NCI-H128 (cell line): Measurements from ENCODE around the gene TINAG.
"Not testable (repeated sequence)": the region's sequence is repeated elsewhere in the genome, so short reads cannot be mapped to it uniquely, and the experiment has no call there.

ENCODE experiments used
- DNase-seq: peaks from one replicate; lab custom pipeline; 2025; ENCODE audit not compliant: unreplicated experiment; lab: John Stamatoyannopoulos, UW

Gene TINAG

GRCh38 chr6:54307439-54307910, 766 bp upstream of the TINAG start:
- no peak for DNase-seq

- no peak for DNase-seq
Measured at GRCh38 chr6:54308986-54309315, 710 bp downstream of the TINAG start.

GRCh38 chr6:54310377-54311152, 2.3 kb downstream of the TINAG start:
- DNase-seq = no peak

- DNase-seq = no peak
Measured at GRCh38 chr6:54315656-54316055, 7.4 kb downstream of the TINAG start.

- DNase-seq = no peak
Measured at GRCh38 chr6:54320871-54321270, 12.6 kb downstream of the TINAG start.

GRCh38 chr6:54327631-54328030, 19.4 kb downstream of the TINAG start:
- no peak for DNase-seq

- DNase-seq = not testable (repeated sequence)
Measured at GRCh38 chr6:54331571-54331970, 23.3 kb downstream of the TINAG start.

- DNase-seq = no peak
Measured at GRCh38 chr6:54335871-54336270, 27.6 kb downstream of the TINAG start.

- DNase-seq = no peak
Measured at GRCh38 chr6:54353975-54354374, 45.7 kb downstream of the TINAG start.

- DNase-seq = no peak
Measured at GRCh38 chr6:54354608-54355007, 46.4 kb downstream of the TINAG start.

GRCh38 chr6:54357141-54357540, 48.9 kb downstream of the TINAG start:
- no peak for DNase-seq

GRCh38 chr6:54361188-54361587, 52.9 kb downstream of the TINAG start:
- DNase-seq = no peak

- DNase-seq = no peak
Measured at GRCh38 chr6:54361734-54362133, 53.5 kb downstream of the TINAG start.

GRCh38 chr6:54366667-54367327, 58.6 kb downstream of the TINAG start:
- DNase-seq = no peak

GRCh38 chr6:54377776-54378175, 69.5 kb downstream of the TINAG start:
- DNase-seq = no peak

GRCh38 chr6:54386295-54386694, 78.1 kb downstream of the TINAG start:
- no peak for DNase-seq

GRCh38 chr6:54390362-54390761, 82.1 kb downstream of the TINAG start:
- no peak for DNase-seq

GRCh38 chr6:54391577-54391976, 83.3 kb downstream of the TINAG start:
- no peak for DNase-seq

- DNase-seq = no peak
Measured at GRCh38 chr6:54403096-54403495, 94.9 kb downstream of the TINAG start.

GRCh38 chr6:54404791-54405190, 96.5 kb downstream of the TINAG start:
- no peak for DNase-seq

GRCh38 chr6:54411767-54412166, 103.5 kb downstream of the TINAG start:
- DNase-seq = no peak

GRCh38 chr6:54415517-54415916, 107.3 kb downstream of the TINAG start:
- DNase-seq = no peak

GRCh38 chr6:54419885-54420284, 111.6 kb downstream of the TINAG start:
- no peak for DNase-seq
